GM19351 (cell line): ENCODE results near the gene RXFP4.
A peak's percentile ranks its signal among the peaks of the same experiment; 100 is the strongest.
"Not testable (repeated sequence)": the region's sequence is repeated elsewhere in the genome, so short reads cannot be mapped to it uniquely, and the experiment has no call there.

Experiments
- ATAC-seq: cut with Tn5 transposase; IDR thresholded peaks from one replicate; pipeline ENCODE4 v1.9.1; 2021; ENCODE audit warnings: mild to moderate bottlenecking, moderate library complexity; ENCODE audit not compliant: unreplicated experiment

The RXFP4 gene

DNA sequence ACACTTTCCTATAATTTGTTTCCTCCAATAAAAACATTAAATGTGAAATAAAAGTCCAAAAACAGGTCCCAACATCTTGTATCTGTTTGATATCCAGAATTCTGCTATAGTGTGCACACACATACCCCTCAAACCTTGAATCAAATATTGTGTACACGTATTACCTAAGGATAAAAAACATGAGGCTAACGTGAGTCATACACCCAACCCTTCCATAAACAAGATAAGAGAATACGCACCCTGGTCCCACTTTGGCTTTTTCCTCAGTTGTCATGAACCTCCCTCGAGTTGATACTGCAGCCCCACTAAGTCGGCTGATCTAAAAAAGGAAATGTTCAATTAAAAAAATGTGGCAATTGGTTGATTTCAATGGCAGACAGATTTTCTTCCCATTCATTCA, 12.4 kb upstream of the RXFP4 start:
- no peak for ATAC-seq

DNA sequence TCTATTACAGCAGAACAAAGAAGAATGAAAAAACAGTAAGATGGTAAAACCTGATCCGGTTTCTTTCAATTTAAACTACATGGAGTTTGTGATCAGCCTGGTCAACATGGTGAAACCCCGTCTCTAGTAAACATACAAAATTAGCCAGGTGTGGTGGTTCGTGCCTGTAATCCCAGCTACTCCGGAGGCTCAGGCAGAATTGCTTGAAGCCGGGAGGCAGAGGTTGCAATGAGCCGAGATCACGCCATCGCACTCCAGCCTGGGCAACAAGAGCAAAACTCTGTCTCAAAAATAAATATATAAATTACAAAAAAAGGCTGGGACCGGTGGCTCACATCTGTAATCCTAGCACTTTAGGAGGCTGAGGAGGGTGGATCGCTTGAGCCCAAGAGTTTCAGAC, 10.7 kb upstream of the RXFP4 start:
- ATAC-seq, result not testable (repeated sequence)

DNA sequence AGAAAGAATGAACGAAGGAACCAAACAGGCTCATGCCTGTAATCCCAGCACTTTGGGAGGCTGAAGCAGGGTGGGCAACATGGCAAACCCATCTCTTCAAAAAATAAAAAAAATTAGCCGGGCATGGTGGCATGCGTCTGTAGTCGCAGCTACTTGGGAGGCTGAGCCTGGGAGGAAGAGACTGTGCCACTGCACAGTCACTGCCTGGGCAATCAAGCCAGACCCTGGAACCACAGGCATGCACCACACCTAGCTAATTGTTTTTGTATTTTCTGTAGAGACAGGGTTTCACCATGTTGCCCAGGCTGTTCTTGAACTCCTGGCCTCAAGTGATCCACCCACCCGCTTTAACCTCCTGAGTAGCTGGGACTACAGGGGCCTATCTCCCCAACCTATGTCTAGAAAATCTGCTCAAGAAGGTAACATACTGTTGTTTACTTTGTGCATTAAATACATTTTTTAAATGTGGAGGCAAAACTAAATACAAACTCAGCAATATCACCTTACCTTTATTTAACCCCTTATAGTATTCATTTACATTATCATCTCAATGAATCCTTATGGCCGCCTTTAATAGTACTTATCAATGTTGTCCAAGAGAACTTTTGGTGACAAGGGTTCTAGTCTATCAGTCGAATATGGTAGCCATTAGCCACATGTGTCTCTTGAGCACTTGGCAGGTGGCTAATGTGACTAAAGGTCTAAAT, 10.0 kb upstream of the RXFP4 start:
- no peak for ATAC-seq

DNA sequence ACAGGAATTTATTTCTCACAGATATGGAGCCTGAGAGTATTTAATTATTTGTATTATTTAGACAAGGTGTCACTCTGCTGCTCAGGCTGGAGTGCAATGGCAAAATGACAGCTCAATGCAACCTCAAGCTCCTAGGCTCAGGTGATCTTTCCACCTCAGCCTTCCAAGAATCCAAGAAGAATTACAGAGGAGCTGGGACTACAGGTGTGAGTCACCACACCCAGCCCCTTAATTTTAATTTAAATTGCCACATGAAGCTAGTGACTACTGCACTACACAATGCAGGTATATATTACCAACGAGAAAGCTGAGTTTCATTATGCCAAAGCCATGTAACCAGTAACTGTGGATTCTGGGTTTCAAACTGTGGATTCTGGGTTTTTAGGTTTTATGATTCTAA, 9.4 kb upstream of the RXFP4 start:
- no peak for ATAC-seq

DNA sequence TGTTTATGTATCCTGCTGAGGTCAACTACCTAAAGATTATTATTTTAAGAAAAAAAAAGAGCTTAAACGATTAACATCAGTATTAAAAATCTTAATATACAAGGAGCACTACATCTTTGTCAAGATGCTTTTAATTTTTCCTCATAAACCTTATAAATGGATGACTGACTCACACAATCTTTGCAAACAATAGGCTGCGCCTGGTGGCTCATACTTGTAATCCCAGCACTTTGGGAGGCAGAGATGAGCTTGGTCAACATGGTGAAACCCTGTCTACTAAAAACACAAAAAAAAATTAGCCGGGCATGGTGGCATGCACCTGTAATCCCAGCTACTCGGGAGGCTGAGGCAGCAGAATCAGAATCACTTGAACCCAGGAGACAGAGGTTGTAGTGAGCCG, 9.0 kb upstream of the RXFP4 start:
- ATAC-seq, result no peak

DNA sequence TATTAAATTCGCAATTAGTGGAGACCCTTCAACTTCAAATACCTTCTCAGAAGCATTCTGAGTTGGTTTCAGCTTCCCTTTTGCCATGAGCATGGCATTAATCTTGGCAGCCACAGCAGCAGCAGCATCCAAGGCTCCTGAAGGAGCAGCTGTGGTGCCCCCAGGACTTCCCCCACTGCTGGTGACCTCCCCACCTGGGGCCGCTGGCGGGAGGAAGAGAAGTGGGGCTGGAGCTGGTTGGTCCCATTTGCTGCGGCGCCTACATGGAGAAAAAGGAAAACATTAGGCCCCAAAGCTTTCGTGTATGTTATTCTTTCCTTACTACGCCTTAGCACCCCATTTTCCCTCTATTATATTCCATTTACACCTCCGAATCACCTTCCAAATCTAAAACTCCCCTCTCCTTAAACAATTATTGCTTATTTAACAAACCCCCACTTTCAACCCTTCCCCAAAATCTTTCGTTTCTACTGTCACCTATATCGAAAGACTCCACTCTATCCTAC, 7.8 kb upstream of the RXFP4 start:
- ATAC-seq, result no peak

DNA sequence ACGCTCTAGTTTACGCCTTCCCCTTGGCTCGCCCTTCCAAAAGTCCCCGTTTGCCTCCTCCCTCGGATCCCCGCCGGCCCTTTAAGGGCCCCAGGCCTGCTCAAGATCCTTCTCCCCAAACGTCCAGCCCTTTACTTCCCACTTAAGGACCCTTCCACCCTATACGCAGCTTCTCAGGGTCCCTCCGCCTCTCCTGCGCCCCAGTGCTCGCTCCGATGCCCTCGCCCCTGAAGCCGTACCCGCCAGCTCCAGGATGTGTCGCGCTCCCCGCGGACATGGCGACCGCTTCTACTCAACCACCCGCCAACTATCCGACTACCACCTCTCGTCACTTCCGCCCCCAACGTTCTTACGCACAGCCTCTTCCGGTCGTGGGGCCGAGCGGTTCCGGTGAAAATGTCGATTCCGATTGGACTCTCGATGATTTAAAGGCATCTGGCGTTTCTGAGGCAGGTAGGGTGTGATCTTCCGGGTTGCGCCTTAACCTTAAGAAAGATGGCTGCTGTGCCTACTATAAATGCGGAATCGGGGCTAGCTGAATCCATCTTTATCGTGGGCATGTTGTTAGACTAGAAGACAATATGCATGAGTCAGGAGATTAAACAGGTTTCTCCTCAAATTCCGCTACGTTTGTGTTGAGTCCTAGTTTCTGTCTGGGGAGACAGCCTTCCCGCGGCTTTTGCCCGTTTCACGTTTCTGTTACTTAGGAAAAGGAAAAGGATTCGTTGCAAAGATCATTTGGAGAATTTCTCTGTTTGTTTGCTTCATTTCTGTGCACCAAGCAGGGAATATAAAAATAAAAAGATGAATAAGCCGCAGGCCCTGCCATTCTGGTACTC, 7.1 kb upstream of the RXFP4 start, which contains the start of gene KHDC4:
TSS of gene KHDC4 (minus strand) at position 317 of the 839 bp plus-strand sequence. CDS start at position 277, 40 bp downstream.
- peak; percentile 94 for ATAC-seq

DNA sequence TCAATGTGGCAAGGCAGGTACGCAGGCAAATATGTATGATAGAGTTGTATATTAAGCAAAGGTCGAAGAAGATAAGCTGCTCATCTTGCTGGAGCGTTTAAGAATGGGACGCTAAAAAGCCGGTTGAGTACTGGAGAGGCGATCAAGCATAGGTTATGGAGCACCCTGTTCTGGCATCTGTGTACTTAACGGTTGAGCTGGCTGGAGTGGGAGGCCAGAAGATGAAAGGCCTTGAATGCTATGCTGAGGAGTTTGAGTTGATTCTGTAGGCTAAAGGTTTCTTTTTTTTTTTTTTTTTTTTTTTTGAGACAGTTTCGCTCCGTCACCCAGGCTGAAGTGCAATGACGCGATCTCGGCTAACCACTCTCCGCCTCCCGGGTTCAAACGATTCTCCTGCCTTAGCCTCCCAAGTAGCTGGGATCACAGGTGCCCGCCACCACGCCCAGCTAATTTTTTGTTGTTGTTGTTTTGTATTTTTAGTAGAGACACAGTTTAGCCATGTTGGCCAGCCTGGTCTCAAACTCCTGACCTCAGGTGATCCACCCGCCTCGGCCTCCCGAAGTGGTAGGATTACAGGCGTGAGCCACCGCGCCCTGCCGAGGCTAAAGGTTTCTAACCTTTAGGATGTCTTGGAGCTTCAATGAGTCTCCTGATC, 6.4 kb upstream of the RXFP4 start:
- ATAC-seq, result no peak

DNA sequence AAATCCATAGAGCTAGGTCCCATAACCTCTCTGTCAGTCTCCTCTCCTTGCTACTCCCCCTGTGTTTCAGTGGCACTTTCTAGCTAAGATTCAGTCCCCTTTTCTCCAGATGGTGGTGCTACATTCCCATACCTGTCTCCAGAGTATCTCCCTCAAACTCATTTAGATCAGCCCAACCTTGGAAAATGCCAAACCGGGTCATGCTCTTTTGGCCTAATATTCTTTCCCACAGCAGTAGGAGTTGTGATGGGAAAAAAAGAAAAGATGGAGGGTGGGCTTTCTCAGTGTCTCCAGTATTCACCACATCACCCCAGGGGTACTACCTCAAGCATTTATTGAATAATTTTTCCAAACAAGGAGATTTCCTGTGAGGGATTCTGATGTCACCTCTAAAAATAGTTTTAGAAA, 3.2 kb upstream of the RXFP4 start:
- no peak for ATAC-seq

DNA sequence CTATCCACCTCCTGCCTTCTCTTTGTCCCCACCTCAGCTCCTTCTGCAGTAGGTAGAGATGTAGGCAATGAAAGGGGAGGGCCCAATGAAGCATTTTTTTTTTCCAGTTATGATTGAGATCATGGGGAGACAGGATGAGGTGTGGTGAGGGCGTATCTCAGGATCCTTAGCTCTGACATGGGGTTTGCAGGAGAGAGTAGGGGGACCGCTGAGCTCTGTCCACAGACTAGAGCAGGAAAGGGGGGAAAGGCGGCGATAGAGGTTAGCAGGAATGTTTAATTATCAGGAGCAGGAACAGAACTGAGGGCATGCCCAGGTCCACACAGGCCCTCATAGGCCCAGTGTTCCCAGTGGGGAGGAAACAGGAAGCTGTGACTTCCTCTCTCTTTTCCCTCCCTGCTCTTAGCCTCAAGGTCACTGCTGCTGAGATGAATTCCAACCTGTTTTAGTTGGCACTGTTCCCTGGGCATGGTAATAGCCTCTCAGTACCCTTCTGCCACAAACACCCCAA, 901 bp upstream of the RXFP4 start:
- no peak for ATAC-seq

DNA sequence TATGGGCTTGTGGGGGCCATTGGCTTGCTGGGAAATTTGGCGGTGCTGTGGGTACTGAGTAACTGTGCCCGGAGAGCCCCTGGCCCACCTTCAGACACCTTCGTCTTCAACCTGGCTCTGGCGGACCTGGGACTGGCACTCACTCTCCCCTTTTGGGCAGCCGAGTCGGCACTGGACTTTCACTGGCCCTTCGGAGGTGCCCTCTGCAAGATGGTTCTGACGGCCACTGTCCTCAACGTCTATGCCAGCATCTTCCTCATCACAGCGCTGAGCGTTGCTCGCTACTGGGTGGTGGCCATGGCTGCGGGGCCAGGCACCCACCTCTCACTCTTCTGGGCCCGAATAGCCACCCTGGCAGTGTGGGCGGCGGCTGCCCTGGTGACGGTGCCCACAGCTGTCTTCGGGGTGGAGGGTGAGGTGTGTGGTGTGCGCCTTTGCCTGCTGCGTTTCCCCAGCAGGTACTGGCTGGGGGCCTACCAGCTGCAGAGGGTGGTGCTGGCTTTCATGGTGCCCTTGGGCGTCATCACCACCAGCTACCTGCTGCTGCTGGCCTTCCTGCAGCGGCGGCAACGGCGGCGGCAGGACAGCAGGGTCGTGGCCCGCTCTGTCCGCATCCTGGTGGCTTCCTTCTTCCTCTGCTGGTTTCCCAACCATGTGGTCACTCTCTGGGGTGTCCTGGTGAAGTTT, 550 bp downstream of the RXFP4 start:
- no peak for ATAC-seq

DNA sequence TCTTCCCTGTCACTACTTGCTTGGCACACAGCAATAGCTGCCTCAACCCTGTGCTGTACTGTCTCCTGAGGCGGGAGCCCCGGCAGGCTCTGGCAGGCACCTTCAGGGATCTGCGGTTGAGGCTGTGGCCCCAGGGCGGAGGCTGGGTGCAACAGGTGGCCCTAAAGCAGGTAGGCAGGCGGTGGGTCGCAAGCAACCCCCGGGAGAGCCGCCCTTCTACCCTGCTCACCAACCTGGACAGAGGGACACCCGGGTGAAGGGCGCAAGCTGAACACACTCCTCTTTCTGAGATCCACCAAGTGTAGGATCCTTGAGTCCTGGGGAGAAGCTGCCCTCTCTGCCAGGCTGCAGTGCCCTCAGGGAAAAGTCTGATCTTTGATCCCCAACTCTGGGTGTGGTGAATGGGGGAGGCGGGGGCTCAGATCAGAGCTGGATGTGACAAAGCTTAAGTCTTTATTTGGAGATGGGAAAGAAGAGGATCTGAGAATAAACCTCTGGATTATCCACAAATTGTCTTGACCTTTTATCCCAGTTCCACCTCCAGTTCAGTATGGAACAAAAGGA, 1.2 kb downstream of the RXFP4 start:
- ATAC-seq, result no peak

DNA sequence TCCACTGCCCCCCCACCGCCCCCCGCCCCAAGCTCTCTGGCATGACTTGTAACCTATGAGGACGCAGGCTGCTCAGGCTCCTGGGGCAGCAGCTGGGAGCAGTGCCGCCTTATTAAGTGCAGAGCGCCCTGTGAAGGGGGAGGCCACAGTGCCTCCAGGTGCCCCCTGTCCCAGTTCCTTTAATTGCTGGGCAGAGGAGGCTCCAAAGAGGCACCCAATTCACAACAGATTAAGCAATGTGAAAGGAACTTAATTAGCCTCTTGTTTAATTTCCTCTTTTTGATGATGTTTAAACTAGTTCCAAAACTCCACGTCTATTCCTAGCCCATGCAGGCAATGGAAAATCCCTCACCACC, 3.0 kb downstream of the RXFP4 start:
- no peak for ATAC-seq

DNA sequence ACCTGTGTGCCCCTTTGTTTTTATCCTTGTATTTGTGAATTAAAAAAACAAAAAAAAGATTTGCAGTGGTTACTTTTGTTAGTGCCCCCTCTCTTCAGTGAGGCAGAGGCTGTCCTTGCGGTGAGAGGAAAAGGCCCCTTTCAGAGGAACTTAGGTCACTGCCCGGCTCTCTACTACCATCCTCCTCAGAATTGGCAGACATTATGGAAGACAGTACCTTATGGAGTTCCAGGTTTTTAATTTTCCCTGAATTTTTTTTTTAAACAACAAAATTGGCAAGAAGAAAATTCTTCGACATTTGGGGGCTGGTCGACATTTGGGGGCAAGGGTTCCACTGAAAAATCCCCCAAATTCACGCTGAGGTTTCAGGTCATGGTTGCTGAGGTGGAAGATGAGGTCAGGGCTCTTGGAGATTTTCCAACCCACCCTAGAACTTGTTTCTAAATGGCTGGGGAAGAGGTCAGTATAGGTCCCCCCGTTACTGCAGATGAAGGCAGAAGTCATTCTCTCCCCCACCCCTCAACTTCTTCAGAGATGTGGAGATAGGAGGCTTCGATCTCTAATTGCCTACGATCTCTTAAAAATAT, 5.3 kb downstream of the RXFP4 start:
- ATAC-seq, result no peak

DNA sequence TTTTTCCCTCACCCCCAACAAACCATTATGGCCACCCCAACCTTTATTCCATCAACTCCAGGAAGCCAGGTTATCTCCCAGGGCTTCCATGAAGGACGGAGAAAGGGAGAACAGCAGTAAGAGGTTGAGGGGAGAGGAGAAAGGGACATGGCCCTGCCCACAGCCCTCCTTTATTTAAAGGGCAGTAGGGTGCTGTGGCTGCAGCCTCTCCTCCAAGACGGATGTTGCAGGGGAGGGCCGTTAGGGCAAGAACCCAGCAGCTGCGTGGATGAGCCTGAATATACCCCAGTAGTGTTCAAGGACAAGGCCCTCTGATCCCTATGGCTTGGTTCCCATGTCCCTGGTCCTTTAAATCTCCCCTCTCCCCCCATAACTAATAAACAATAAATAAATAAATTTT, 5.9 kb downstream of the RXFP4 start:
- ATAC-seq, result no peak

DNA sequence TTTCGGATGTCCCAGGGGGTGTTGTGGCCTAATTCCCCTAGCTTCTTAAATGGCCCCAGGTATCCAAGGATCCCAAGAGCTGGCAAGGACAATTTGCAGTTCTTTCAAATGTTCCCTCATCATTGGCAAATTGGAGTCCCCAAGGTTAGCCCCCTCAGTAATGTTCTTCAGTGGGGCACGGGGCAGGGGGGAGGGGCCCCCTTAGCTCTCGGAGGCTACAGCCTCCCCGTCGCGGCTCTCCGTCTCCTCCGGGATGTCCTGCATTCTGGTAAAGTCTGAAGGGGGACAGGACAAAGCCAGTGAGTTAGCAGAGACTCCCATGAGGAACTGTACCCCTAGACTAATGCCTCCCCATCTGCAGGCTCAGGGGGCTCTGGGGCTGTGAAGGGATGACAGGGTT, 6.3 kb downstream of the RXFP4 start:
- ATAC-seq, result no peak

DNA sequence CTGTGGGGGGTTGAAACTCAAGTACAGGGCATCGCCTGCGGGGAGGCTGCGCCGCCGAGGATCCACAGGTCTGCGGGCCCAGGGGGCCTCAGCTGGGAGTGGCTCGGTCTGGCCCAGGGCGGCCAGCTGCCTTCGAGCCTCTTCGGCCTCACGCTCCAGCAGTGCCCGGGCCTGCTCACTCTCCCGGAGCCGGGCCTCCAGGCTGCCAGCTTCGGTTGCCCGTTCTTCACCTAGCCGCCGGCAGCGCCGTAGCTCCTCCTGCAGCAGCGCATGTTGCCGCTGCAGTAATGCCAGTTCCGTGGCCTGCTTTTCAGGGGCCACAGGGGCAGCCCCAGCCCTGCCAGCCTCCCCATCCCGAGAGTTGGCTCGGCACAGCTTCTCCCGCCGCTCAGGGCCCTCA, 9.4 kb downstream of the RXFP4 start:
- ATAC-seq, result no peak

DNA sequence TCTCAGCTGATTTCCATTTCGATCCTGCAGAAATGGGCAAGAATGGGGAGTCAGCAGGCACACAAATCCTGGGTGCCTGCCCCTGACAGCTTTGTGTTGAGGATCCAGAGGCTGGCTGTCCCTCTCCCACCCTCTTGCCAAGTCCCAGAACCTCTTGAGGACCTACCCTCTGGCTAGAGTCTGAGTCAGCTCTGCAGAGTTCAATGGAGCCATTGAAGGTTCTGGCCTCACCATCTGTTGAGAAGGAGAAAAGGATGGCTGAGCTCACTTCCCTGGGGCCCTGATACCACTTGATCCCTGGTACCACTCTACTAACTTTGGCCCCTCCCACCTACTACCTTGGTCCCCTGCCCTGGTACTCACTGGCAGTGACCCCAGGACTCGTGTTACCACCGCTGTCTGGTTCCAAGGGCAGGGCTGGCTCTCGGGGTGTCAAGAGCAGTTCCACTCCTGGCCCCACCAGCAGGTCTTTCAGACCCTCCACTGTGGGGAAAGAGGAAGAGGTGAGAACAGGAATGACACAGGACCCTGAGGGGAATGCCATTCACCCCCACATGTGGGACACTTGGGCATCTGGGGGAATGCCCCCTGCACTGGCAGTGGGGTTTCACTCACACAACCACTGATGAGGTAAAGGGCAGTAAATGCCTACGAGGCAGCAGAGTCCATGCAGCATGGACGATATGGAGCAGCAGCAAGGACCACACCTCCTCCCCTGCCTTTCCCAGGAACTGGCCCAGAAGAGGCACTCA, 10.5 kb downstream of the RXFP4 start:
- no peak for ATAC-seq

DNA sequence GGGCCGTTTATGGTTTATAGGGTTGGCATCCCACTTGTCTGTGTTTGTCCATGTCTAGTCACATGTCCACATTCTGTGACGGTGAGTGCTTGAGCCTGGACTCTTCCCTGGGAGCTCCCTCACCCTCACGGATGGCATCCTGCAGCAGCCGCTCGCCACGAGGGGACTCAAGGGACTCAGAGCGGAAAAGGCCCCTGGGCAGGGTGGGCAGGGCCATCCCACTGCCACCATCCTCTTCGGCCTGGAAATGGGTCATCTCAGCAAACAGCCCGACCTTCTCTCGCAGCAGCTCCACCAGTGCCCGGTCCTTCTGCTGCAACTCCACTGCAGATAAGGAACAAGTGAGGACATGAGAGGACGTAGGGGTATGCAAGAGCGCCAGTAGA, 11.1 kb downstream of the RXFP4 start:
- ATAC-seq, result no peak

DNA sequence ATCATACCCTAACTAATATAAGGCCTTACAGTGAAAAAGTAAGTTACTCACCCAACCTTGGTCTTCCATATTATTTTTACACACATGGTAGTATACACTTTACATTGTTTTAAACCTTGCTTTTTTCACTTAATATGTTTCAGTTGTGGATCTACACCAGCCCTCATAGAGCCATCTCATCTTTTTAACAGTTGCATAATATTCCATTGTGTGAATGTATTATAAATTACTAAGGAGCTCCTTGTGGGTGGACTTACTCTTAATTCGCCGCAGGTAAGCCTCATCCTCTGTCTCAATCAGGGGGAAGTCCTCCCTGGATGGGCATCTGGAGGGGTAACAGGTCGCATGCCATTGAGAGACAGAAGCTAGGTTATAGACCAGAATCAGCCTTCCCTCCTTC, 13.2 kb downstream of the RXFP4 start:
- ATAC-seq, result no peak
